ENCODE results near the gene CHFR.

CHFR gene

DNA sequence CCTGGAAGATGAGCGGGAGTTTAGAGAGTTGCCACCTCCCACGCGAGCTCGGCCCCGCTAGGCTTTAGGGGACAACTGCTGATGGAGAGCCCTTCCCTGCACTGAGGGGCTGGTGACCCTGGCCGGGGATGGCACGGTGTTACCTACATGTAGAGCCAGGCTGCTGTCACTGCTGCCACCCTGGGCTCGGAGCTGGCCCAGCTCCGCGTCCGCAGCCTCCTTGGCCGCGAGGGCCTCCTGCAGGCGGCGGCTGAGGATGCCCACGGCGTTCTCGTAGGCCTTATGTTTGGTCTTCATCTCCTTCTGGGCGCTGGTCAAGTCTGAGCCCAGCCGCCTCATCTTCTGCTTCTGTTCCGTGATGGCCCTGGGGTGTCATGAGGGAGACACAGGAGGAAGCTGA lies 101.2 kb downstream of the CHFR start:
- Histone ChIP-seq H3K9ac (ENCODE audit: low read length) (no peak overlapping the region), H3K27ac (ENCODE audit: low read depth, low read length, poor library complexity, severe bottlenecking) (no peak overlapping the region), H3K4me1 (ENCODE audit: insufficient read depth, low read length, severe bottlenecking) (no peaks in the 10 kb centered on the region), H3K4me2 (ENCODE audit: low read length) (no peak overlapping the region), H2AFZ (ENCODE audit: low read length) (no peak overlapping the region), H3K27me3 (ENCODE audit: insufficient read depth, low read length) (no peaks in the 10 kb centered on the region), H3K9me3 (ENCODE audit: low read length) (no peaks in the 10 kb centered on the region), H3K36me3 (ENCODE audit: insufficient read depth, low read length) (peaks cover 66% of the 10 kb centered on the region), H3K4me3 (ENCODE audit: low read depth, low read length, poor library complexity, severe bottlenecking) (no peak overlapping the region), H4K20me1 (ENCODE audit: insufficient read depth, low read length) (no peaks in the 10 kb centered on the region), H3F3A (ENCODE audit: insufficient read depth, low read length) (no peaks in the 10 kb centered on the region), H3K9me2 (ENCODE audit: low read depth, low read length) (no peaks in the 10 kb centered on the region), H3K79me2 (ENCODE audit: insufficient read depth, low read length) (no peaks in the 10 kb centered on the region)
- TF ChIP-seq EZH2 (IDR thresholded peaks at IDR 0.05; ENCODE audit: borderline replicate concordance, low read length) = no peak
- TF ChIP-seq, protein P1, sequence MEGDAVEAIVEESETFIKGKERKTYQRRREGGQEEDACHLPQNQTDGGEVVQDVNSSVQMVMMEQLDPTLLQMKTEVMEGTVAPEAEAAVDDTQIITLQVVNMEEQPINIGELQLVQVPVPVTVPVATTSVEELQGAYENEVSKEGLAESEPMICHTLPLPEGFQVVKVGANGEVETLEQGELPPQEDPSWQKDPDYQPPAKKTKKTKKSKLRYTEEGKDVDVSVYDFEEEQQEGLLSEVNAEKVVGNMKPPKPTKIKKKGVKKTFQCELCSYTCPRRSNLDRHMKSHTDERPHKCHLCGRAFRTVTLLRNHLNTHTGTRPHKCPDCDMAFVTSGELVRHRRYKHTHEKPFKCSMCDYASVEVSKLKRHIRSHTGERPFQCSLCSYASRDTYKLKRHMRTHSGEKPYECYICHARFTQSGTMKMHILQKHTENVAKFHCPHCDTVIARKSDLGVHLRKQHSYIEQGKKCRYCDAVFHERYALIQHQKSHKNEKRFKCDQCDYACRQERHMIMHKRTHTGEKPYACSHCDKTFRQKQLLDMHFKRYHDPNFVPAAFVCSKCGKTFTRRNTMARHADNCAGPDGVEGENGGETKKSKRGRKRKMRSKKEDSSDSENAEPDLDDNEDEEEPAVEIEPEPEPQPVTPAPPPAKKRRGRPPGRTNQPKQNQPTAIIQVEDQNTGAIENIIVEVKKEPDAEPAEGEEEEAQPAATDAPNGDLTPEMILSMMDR (IDR thresholded peaks at IDR 0.05; ENCODE audit: low read length) = no peak

DNA sequence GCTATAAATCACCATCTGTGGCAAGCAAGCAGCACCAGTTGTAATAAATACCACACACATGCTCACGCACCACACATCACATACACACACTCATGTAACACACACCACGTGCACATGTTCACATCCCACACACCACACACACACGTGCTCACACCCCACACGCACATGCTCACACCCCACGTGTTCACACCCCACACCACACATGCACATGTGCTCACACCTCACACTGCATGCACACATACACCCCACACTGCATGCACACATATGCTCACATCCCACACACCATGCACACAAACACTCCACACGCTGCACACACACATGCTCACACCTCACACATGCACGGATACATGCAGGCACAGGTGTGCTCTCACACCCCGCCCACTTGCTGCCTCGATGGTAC lies 102.8 kb downstream of the CHFR start:
- Histone ChIP-seq H3F3A (ENCODE audit: insufficient read depth, low read length) (no peaks in the 10 kb centered on the region), H3K4me3 (ENCODE audit: low read depth, low read length, poor library complexity, severe bottlenecking) (no peak overlapping the region), H3K27ac (ENCODE audit: low read depth, low read length, poor library complexity, severe bottlenecking) (no peak overlapping the region), H3K9me2 (ENCODE audit: low read depth, low read length) (no peaks in the 10 kb centered on the region), H4K20me1 (ENCODE audit: insufficient read depth, low read length) (no peaks in the 10 kb centered on the region), H3K4me2 (ENCODE audit: low read length) (no peak overlapping the region), H3K27me3 (ENCODE audit: insufficient read depth, low read length) (no peaks in the 10 kb centered on the region), H3K9ac (ENCODE audit: low read length) (no peak overlapping the region), H3K4me1 (ENCODE audit: insufficient read depth, low read length, severe bottlenecking) (no peaks in the 10 kb centered on the region), H2AFZ (ENCODE audit: low read length) (no peak overlapping the region), H3K9me3 (ENCODE audit: low read length) (no peaks in the 10 kb centered on the region), H3K36me3 (ENCODE audit: insufficient read depth, low read length) (peaks cover 73% of the 10 kb centered on the region), H3K79me2 (ENCODE audit: insufficient read depth, low read length) (no peaks in the 10 kb centered on the region)
- TF ChIP-seq EZH2 (IDR thresholded peaks at IDR 0.05; ENCODE audit: borderline replicate concordance, low read length) = no peak
- TF ChIP-seq, protein P1 (IDR thresholded peaks at IDR 0.05; ENCODE audit: low read length) = no peak

DNA sequence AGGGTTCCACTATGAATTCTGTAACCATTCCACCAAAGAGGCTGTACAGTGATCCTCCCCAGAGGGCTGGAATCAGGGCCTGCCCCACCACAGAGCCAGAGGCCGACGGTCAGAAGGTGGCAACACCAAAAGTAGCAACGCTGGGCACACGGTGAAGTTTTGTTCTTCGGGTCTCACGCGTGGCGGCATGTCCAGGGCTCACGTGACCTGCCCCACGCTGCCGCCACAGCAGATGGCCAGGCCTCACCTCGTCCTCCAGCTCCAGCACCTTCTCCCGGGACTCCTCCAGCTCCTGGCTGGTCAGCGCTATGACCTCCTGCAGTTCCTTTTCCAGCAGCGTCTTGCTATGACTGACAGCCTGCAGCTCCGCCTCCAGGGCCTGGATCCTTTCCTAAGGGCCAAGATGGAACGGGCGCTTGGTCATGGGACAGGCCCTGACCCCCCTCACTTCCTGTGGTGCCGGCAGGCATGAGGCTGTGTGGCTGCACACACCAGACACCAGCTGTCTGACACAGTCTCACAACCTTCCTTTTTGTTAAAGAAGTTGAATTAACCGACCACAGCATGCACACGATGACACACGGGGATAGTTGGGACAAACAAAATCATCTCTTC lies 103.4 kb downstream of the CHFR start:
- no peaks in the 10 kb centered on the region for H3K9me2 ChIP-seq (ENCODE audit: low read depth, low read length)
- H3K27me3 ChIP-seq (ENCODE audit: insufficient read depth, low read length) = no peaks in the 10 kb centered on the region
- H2AFZ ChIP-seq (ENCODE audit: low read length) = no peak overlapping the region
- H4K20me1 ChIP-seq (ENCODE audit: insufficient read depth, low read length) = no peaks in the 10 kb centered on the region
- peaks cover 73% of the 10 kb centered on the region for H3K36me3 ChIP-seq (ENCODE audit: insufficient read depth, low read length)
- H3K4me2 ChIP-seq (ENCODE audit: low read length) = no peak overlapping the region
- no peaks in the 10 kb centered on the region for H3K9me3 ChIP-seq (ENCODE audit: low read length)
- H3K4me1 ChIP-seq (ENCODE audit: insufficient read depth, low read length, severe bottlenecking) = no peaks in the 10 kb centered on the region
- H3K9ac ChIP-seq (ENCODE audit: low read length) = no peak overlapping the region
- no peak overlapping the region for H3K4me3 ChIP-seq (ENCODE audit: low read depth, low read length, poor library complexity, severe bottlenecking)
- no peaks in the 10 kb centered on the region for H3K79me2 ChIP-seq (ENCODE audit: insufficient read depth, low read length)
- no peaks in the 10 kb centered on the region for H3F3A ChIP-seq (ENCODE audit: insufficient read depth, low read length)
- no peak overlapping the region for H3K27ac ChIP-seq (ENCODE audit: low read depth, low read length, poor library complexity, severe bottlenecking)
- TF ChIP-seq, protein P1 (IDR thresholded peaks at IDR 0.05; ENCODE audit: low read length) = no peak
- no peak for TF ChIP-seq EZH2 (IDR thresholded peaks at IDR 0.05; ENCODE audit: borderline replicate concordance, low read length)
